Retinal pigment epithelial cell (primary cell): ENCODE data around the gene OR13H1.
"Not testable (repeated sequence)": the region's sequence is repeated elsewhere in the genome, so short reads cannot be mapped to it uniquely, and the experiment has no call there.

Experiments used
- DNase-seq: peaks from one replicate; pipeline ENCODE4 v3.0.0-alpha.2; 2010; ENCODE audit warnings: low read depth
- H3K4me3 ChIP-seq: 2 replicates; pipeline ENCODE4 v1.5.1; 2011; ENCODE audit warnings: mild to moderate bottlenecking, low read length, control low read depth, moderate library complexity
- TF ChIP-seq, protein P1 (sequence below): conservative IDR thresholded peaks from 2 replicates; pipeline ENCODE4 v1.5.1; 2011; ENCODE audit warnings: low read depth, low read length, control low read depth, inconsistent platforms

The OR13H1 gene, protein sequence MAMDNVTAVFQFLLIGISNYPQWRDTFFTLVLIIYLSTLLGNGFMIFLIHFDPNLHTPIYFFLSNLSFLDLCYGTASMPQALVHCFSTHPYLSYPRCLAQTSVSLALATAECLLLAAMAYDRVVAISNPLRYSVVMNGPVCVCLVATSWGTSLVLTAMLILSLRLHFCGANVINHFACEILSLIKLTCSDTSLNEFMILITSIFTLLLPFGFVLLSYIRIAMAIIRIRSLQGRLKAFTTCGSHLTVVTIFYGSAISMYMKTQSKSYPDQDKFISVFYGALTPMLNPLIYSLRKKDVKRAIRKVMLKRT

DNA sequence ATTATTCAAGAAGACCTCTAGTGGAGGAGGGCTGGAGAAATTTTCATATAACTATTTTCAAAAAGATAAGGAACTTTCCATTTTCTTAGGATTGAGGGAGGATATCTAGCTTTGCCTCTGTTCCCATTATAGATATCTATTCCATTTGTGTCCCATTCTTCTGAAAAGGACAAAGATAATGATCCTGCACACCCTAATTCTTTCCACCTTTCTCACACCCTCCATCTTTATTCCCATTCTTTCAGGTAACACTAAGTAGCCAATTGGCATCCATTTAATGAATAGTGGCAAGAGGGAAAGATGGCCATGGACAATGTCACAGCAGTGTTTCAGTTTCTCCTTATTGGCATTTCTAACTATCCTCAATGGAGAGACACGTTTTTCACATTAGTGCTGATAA lies at the start of gene OR13H1:
Gene OR13H1 (plus strand): TSS at position 301 of the 400 bp plus-strand sequence. CDS start 0 bp downstream, at position 301.
- TF ChIP-seq, protein P1, sequence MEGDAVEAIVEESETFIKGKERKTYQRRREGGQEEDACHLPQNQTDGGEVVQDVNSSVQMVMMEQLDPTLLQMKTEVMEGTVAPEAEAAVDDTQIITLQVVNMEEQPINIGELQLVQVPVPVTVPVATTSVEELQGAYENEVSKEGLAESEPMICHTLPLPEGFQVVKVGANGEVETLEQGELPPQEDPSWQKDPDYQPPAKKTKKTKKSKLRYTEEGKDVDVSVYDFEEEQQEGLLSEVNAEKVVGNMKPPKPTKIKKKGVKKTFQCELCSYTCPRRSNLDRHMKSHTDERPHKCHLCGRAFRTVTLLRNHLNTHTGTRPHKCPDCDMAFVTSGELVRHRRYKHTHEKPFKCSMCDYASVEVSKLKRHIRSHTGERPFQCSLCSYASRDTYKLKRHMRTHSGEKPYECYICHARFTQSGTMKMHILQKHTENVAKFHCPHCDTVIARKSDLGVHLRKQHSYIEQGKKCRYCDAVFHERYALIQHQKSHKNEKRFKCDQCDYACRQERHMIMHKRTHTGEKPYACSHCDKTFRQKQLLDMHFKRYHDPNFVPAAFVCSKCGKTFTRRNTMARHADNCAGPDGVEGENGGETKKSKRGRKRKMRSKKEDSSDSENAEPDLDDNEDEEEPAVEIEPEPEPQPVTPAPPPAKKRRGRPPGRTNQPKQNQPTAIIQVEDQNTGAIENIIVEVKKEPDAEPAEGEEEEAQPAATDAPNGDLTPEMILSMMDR: no peak

DNA sequence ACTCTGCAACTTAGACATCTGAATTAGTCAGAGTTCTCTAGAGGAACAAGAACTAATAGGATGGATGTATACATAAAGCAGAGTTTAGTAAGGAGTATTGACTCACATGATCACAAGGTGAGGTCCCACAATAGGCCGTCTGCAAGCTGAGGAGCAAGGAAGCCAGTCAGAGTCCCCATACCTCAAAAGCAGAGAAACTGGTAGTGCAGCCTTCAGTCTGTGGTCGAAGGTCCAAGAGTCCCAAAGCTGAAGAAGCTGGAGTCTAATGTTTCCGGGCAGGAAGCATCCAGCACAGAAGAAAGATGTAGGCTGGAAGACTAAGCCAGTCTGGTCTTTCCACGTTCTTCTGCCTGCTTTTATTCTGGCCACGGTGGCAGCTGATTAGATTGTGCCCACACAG lies 42.3 kb upstream of the OR13H1 start:
- not testable (repeated sequence) for DNase-seq, H3K4me3 ChIP-seq

More for the DNA sequence above, at the start of gene OR13H1:
- no peak for DNase-seq
- H3K4me3 ChIP-seq: no peak within 1 kb of the TSS

DNA sequence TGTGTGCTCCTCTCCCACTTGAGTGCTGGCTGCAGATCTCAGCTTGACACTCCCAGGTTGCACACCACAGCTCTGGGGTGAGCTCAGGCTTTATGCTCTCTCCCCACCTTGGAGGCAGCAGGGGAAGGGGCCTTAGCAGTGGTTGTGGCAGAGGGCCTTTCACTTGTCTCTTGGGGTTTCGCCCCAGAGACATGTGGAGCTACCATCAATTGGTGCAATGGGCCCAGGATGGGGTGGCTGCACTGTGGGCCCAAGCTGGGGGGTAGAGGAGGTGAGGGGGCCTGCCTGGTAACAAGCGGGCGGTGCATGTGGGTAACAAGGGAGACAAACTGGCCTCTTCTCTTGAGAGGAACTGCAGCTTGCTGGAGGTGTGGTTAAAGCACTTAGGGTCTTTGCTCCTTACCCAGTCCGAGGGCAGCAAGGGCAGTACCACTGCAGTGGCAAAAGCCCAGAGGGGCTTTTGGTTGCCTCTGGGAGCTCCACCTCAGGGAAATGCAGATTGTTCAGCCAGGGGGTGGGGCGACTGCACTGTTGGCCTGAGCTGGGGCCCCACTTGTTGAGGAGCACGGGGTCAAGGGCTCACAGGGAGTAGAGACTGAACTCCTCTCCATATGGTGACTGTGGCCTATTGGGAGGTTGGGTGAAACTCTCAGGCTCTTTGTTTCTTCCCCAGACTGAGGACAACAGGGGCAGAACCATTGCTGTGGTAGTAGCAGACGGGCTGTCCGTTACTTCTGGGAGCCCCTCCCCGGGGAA lies 30.5 kb upstream of the OR13H1 start:
- DNase-seq: no peak
- TF ChIP-seq, protein P1: no peak
- H3K4me3 ChIP-seq: no peak overlapping the region

DNA sequence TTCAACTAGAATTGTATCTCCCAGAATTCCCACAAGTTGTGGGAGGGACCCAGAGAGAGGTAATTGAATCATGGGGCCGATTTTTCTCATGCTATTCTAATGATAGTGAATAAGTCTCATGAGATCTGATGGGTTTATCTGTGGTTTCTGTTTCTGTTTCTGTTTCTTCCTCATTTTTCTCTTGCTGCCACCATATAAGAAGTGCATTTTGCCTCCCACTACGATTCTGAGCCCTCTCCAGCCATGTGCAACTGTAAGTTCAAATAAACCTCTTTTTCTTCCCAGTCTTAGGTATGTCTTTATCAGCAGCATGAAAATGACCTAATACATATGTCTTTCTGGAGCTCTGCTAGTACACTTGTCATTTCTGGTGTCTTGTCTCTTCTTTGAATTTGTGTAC lies 22.1 kb upstream of the OR13H1 start:
- H3K4me3 ChIP-seq: no peak overlapping the region
- TF ChIP-seq, protein P1: no peak
- DNase-seq: no peak

DNA sequence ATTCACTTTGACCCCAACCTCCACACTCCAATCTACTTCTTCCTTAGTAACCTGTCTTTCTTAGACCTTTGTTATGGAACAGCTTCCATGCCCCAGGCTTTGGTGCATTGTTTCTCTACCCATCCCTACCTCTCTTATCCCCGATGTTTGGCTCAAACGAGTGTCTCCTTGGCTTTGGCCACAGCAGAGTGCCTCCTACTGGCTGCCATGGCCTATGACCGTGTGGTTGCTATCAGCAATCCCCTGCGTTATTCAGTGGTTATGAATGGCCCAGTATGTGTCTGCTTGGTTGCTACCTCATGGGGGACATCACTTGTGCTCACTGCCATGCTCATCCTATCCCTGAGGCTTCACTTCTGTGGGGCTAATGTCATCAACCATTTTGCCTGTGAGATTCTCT lies 344 bp downstream of the OR13H1 start:
- TF ChIP-seq, protein P1: no peak
- no peak for DNase-seq
- no peak overlapping the region for H3K4me3 ChIP-seq

DNA sequence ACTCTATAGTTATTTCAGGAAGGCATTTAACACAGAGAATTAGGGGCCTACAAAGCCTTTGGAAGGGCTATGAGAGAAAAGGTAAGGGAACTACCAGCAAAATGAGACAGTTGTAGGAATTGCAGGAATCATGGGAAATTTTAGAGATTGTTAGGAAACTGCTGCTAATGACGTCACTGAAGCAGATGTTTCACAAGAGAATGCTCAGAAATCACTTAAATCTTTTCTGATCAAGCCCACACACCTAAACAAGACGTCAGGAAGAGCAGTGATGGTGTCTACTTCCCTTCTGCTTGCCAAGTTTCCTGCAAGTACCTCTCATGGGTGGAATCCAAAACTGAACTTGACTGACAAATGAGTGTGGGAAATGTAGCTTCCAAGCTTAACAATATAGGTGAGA lies 5.1 kb downstream of the OR13H1 start:
- TF ChIP-seq, protein P1: no peak
- no peak for DNase-seq
- no peak overlapping the region for H3K4me3 ChIP-seq

DNA sequence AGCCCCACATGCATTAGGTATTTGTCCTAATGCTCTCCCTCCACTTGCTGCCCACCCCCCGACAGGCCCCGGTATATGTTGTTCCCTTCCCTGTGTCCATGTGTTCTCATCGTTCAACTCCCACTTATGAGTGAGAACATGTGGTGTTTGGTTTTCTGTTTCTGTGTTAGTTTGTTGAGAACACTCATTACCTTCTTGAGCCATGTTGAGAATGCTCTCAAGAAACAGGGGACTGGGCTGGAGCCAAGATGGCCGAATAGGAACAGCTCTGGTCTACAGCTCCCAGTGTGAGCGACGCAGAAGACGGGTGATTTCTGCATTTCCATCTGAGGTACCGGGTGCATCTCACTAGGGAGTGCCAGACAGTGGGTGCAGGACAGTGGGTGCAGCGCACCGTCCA lies 8.6 kb downstream of the OR13H1 start:
- not testable (repeated sequence) for DNase-seq, H3K4me3 ChIP-seq

DNA sequence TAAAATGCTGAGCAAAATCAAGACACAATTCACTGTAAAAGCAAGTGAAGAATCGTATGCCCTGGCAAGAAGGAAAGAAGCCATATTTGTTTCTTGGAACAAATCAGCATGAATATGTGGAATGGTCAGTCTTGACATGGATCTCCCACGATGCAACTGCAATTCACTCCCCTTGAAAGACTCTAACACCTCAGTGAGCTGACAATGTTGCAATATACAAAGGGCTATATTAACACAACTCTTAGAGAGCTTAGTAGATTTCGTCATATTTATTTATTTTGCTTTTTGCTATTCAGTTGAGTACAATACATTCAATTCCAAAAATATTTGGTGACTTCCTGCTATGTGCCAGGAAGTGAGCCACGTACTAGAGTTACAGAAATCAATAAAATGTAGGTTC lies 14.7 kb downstream of the OR13H1 start:
- TF ChIP-seq, protein P1: no peak
- no peak for DNase-seq
- no peak overlapping the region for H3K4me3 ChIP-seq
